HG03039 (cell line): ENCODE measurements around the gene ARL10.
A peak's percentile ranks its signal among the peaks of the same experiment; 100 is the strongest.

Experiments
- ATAC-seq: cut with Tn5 transposase; IDR thresholded peaks from one replicate; pipeline ENCODE4 v1.9.1; 2021; ENCODE audit warnings: mild to moderate bottlenecking, moderate library complexity; ENCODE audit not compliant: unreplicated experiment

ARL10 gene

GRCh38 chr5:176361437-176362232 lies 3.7 kb upstream of the ARL10 start, which contains the start of gene KIAA1191:
Gene KIAA1191, minus strand, starts transcription at chr5:176361764. Its CDS starts 2,256 bp downstream, at chr5:176359508.
- peak; percentile 85 for ATAC-seq

- no peak for ATAC-seq
Observed at GRCh38 chr5:176362233-176362490, 3.1 kb upstream of the ARL10 start.

GRCh38 chr5:176364765-176365350 lies 429 bp upstream of the ARL10 start:
- no peak for ATAC-seq

GRCh38 chr5:176366232-176366894 lies 1.1 kb downstream of the ARL10 start:
- ATAC-seq: no peak

GRCh38 chr5:176368726-176369125 lies 3.4 kb downstream of the ARL10 start:
- ATAC-seq: no peak

- ATAC-seq: no peak
Observed at GRCh38 chr5:176369934-176370711, 4.8 kb downstream of the ARL10 start.

GRCh38 chr5:176371621-176372539 lies 6.6 kb downstream of the ARL10 start:
- no peak for ATAC-seq

- ATAC-seq: no peak
Observed at GRCh38 chr5:176373100-176373818, 8.0 kb downstream of the ARL10 start.

- ATAC-seq: no peak
Observed at GRCh38 chr5:176379881-176380280, 14.6 kb downstream of the ARL10 start.

GRCh38 chr5:176381423-176381822 lies 16.1 kb downstream of the ARL10 start:
- ATAC-seq: no peak

- ATAC-seq: no peak
Observed at GRCh38 chr5:176381979-176382378, 16.7 kb downstream of the ARL10 start.

GRCh38 chr5:176382721-176383120 lies 17.4 kb downstream of the ARL10 start:
- no peak for ATAC-seq

- no peak for ATAC-seq
Observed at GRCh38 chr5:176383248-176383905, 18.1 kb downstream of the ARL10 start.

GRCh38 chr5:176383961-176384360 lies 18.7 kb downstream of the ARL10 start:
- no peak for ATAC-seq

GRCh38 chr5:176384366-176384930 lies 19.2 kb downstream of the ARL10 start:
- ATAC-seq: no peak

- no peak for ATAC-seq
Observed at GRCh38 chr5:176384991-176385390, 19.7 kb downstream of the ARL10 start.

GRCh38 chr5:176386491-176386890 lies 21.2 kb downstream of the ARL10 start:
- ATAC-seq: no peak

- no peak for ATAC-seq
Observed at GRCh38 chr5:176387384-176387925, 22.2 kb downstream of the ARL10 start.
